Measurements from ENCODE around the gene TTC7B.

Gene TTC7B

GRCh38 chr14:90777358-90777757 lies 38.9 kb downstream of the TTC7B start:
- no peak for DNase-seq (ENCODE audit: low read depth in 2 of 2)

GRCh38 chr14:90775441-90775840 lies 40.8 kb downstream of the TTC7B start:
- DNase-seq (ENCODE audit: low read depth in 2 of 2), result no peak

- no peak for DNase-seq (ENCODE audit: low read depth in 2 of 2)
Measured at GRCh38 chr14:90774316-90774715, 41.9 kb downstream of the TTC7B start.

GRCh38 chr14:90773705-90774104 lies 42.5 kb downstream of the TTC7B start:
- no peak for DNase-seq (ENCODE audit: low read depth in 2 of 2)

GRCh38 chr14:90773196-90773486 lies 43.1 kb downstream of the TTC7B start:
- no peak for DNase-seq (ENCODE audit: low read depth in 2 of 2)

- DNase-seq (ENCODE audit: low read depth in 2 of 2), result no peak
Measured at GRCh38 chr14:90767899-90768298, 48.3 kb downstream of the TTC7B start.

GRCh38 chr14:90760591-90761316 lies 55.5 kb downstream of the TTC7B start:
- no peak for DNase-seq (ENCODE audit: low read depth in 2 of 2)

- no peak for DNase-seq (ENCODE audit: low read depth in 2 of 2)
Measured at GRCh38 chr14:90760078-90760444, 56.2 kb downstream of the TTC7B start.

GRCh38 chr14:90759370-90760077 lies 56.7 kb downstream of the TTC7B start:
- DNase-seq (ENCODE audit: low read depth in 2 of 2), result no peak

- DNase-seq (ENCODE audit: low read depth in 2 of 2), result no peak
Measured at GRCh38 chr14:90758959-90759358, 57.3 kb downstream of the TTC7B start.

GRCh38 chr14:90758028-90758889 lies 58.0 kb downstream of the TTC7B start:
- peak; percentile 85 to 93 for DNase-seq (ENCODE audit: low read depth in 2 of 2)

GRCh38 chr14:90757452-90757851 lies 58.8 kb downstream of the TTC7B start:
- no peak for DNase-seq (ENCODE audit: low read depth in 2 of 2)

- no peak for DNase-seq (ENCODE audit: low read depth in 2 of 2)
Measured at GRCh38 chr14:90756755-90757345, 59.4 kb downstream of the TTC7B start.

- DNase-seq (ENCODE audit: low read depth in 2 of 2), result no peak
Measured at GRCh38 chr14:90755661-90756304, 60.4 kb downstream of the TTC7B start.

GRCh38 chr14:90753456-90754005 lies 62.7 kb downstream of the TTC7B start:
- no peak for DNase-seq (ENCODE audit: low read depth in 2 of 2)

GRCh38 chr14:90750701-90751100 lies 65.5 kb downstream of the TTC7B start:
- no peak for DNase-seq (ENCODE audit: low read depth in 2 of 2)

GRCh38 chr14:90750191-90750590 lies 66.0 kb downstream of the TTC7B start:
- no peak for DNase-seq (ENCODE audit: low read depth in 2 of 2)

GRCh38 chr14:90747909-90748308 lies 68.3 kb downstream of the TTC7B start:
- DNase-seq (ENCODE audit: low read depth in 2 of 2), result no peak

- DNase-seq (ENCODE audit: low read depth in 2 of 2), result no peak
Measured at GRCh38 chr14:90743826-90744225, 72.4 kb downstream of the TTC7B start.

GRCh38 chr14:90743425-90743824 lies 72.8 kb downstream of the TTC7B start:
- DNase-seq (ENCODE audit: low read depth in 2 of 2), result no peak

- no peak for DNase-seq (ENCODE audit: low read depth in 2 of 2)
Measured at GRCh38 chr14:90742729-90743128, 73.5 kb downstream of the TTC7B start.

GRCh38 chr14:90742252-90742651 lies 74.0 kb downstream of the TTC7B start:
- no peak for DNase-seq (ENCODE audit: low read depth in 2 of 2)

All from stimulated activated CD4-positive, alpha-beta T cell treated with anti-CD3 and anti-CD28 coated beads, Interleukin-12 subunit alpha, Interleukin-12 subunit beta, amount 100 ng/mL, for 24 hours (primary cell).